ENCODE results near the gene MAU2.

GRCh38 chr19:19403373-19403901, 82.8 kb downstream of the MAU2 start:
- TF ChIP-seq CTCF (conservative IDR thresholded peaks at IDR 0.05 in 1 of 2, IDR thresholded peaks at IDR 0.05 in 1 of 2; ENCODE audit: low read depth in 1 of 2, low read length in 2 of 2), result no peak
- no peak for TF ChIP-seq EZH2 (IDR thresholded peaks at IDR 0.05; ENCODE audit: low read length, missing control alignments)
